Measurements from ENCODE around the gene C20orf144.

DNA sequence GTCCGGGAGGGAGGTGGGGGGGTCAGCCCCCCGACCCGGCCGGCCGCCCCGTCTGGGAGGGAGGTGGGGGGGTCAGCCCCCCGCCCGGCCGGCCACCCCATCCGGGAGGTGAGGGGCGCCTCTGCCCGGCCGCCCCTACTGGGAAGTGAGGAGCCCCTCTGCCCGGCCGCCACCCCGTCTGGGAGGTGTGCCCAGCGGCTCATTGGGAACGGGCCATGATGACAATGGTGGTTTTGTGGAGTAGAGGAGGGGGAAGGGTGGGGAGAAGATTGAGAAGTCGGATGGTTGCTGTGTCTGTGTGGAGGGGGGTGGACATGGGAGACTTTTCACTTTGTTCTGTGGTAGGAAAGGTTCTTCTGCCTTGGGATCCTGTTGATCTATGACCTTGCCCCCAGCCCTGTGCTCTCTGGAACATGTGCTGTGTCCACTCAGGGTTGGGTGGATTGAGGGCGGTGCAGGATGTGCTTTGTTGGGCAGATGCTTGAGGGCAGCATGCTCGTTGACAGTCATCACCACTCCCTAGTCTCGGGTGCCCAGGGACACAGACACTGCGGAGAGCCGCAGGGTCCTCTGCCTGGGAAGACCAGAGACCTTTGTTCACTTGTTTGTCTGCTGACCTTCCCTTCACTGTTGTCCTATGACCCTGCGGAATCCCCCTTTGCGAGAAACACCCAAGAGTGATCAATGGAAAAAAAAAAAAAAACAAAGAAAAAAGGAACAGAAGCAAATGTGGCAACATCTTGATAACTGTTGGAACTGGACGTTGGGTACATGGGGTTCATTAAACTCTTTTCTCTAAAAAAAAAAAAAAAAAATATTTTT lies 39.7 kb downstream of the C20orf144 start:
- TF ChIP-seq, protein P1, sequence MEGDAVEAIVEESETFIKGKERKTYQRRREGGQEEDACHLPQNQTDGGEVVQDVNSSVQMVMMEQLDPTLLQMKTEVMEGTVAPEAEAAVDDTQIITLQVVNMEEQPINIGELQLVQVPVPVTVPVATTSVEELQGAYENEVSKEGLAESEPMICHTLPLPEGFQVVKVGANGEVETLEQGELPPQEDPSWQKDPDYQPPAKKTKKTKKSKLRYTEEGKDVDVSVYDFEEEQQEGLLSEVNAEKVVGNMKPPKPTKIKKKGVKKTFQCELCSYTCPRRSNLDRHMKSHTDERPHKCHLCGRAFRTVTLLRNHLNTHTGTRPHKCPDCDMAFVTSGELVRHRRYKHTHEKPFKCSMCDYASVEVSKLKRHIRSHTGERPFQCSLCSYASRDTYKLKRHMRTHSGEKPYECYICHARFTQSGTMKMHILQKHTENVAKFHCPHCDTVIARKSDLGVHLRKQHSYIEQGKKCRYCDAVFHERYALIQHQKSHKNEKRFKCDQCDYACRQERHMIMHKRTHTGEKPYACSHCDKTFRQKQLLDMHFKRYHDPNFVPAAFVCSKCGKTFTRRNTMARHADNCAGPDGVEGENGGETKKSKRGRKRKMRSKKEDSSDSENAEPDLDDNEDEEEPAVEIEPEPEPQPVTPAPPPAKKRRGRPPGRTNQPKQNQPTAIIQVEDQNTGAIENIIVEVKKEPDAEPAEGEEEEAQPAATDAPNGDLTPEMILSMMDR (IDR thresholded peaks at IDR 0.05): no peak
- no peak for TF ChIP-seq POLR2A (IDR thresholded peaks at IDR 0.05)

Measured in body of pancreas (tissue), 4 donors.